Thyroid gland (tissue), 4 donors: ENCODE results near the gene IBSP. TPM values are rescaled to one million over a fixed set of nuclear protein-coding genes. Genes with fewer than 3 reads are reported as not detected.

Experiments
- DNase-seq, 2 donors: peaks; one replicate each; pipeline ENCODE4 v3.0.0-alpha.2; 2019
- H3K27ac ChIP-seq, 3 donors: fragments of 200-600 bp; sonication (generic); 1 replicate in 2 of 3; 2 replicates in 1 of 3; pipeline ENCODE4 v1.5.1; 2016 to 2019; ENCODE audit warnings: mild to moderate bottlenecking in 1 of 3, moderate library complexity in 1 of 3
- H3K27me3 ChIP-seq: fragments of 200-600 bp; sonication (generic); one replicate; pipeline ENCODE4 v1.5.1; 2019
- H3K36me3 ChIP-seq, 2 donors: fragments of 200-600 bp; sonication (generic); one replicate each; pipeline ENCODE4 v1.5.1; 2016 to 2019
- H3K4me1 ChIP-seq, 2 donors: fragments of 200-600 bp; sonication (generic); one replicate each; pipeline ENCODE4 v1.5.1; 2017 to 2019
- H3K4me3 ChIP-seq, 3 donors: fragments of 200-600 bp; sonication (generic); replicated peaks in 1 of 3; 1 replicate in 2 of 3; 2 replicates in 1 of 3; pipeline ENCODE4 v1.5.1; 2016; ENCODE audit warnings: mild to moderate bottlenecking in 1 of 3
- H3K9me3 ChIP-seq: fragments of 200-600 bp; sonication (generic); one replicate; pipeline ENCODE4 v1.5.1; 2017
- CTCF ChIP-seq, 6 experiments: fragments of 200-600 bp in 3 of 6; fragments of 450-650 bp in 3 of 6; sonication (generic) in 3 of 6; IDR thresholded peaks; one replicate each; pipeline ENCODE4 v1.5.1; 2016 to 2019; ENCODE audit warnings: antibody characterized with exemption in 6 of 6, mild to moderate bottlenecking in 2 of 6, inconsistent platforms in 1 of 6, moderate library complexity in 1 of 6
- POLR2A ChIP-seq, 2 donors: fragments of 450-650 bp; IDR thresholded peaks; one replicate each; pipeline ENCODE4 v1.6.1; 2017; ENCODE audit warnings: antibody characterized with exemption in 2 of 2, mild to moderate bottlenecking in 2 of 2, moderate library complexity in 1 of 2
- WGBS, 2 donors: methylation state at CpG; one replicate each; pipeline ENCODE4 v1.1.5; 2017; 5-methylcytosine and 5-hydroxymethylcytosine counted together
- intact Hi-C: fragments of 100-400 bp; cut with DNase I; formaldehyde crosslinking; loops from one replicate; pipeline ENCODE4 v1.15.1; 2023
- total RNA-seq, 4 donors: library from RNA; depleted of rRNA; stranded (reverse); fragments of >200 nt; gene quantifications; one replicate each; pipeline ENCODE4 v1.2.3, GENCODE V29; 2016

IBSP gene, protein sequence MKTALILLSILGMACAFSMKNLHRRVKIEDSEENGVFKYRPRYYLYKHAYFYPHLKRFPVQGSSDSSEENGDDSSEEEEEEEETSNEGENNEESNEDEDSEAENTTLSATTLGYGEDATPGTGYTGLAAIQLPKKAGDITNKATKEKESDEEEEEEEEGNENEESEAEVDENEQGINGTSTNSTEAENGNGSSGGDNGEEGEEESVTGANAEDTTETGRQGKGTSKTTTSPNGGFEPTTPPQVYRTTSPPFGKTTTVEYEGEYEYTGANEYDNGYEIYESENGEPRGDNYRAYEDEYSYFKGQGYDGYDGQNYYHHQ
- not detected for total RNA-seq

DNA sequence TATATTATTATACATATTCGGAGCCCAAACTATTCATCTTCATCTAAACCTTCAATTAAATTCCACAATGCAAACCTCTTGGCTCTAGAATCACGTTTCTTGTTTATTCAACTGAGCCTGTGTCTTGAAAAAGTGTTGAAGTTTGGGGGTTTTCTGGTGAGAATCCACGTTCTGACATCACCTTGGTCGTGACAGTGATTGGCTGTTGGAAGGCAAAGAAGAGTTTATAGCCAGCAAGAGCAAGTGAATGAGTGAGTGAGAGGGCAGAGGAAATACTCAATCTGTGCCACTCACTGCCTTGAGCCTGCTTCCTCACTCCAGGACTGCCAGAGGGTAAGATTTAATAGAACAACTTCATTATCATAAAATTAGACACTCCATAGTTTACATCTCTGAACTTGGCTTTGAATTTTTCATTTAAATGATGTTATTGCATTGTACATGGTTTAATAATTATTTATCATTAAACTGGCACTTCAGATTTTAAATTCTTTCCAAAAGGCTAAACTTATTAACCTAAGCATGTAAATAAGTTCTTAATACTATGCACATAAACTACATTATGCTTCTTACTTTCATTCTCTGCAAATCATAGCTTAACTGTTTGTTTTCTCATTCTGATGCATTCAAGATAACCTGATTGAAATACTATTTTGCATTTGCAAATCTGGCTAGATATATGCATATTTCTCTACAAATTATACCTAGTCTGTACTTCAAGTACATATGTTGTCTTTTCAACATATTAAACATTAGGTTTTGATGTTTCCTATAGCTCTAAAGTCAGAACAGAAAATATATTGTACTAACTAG lies at the start of gene IBSP:
IBSP (plus strand) TSS at position 254 of the 813 bp plus-strand sequence. CDS start 2,808 bp downstream, outside the sequence.
- no peak for TF ChIP-seq POLR2A (IDR thresholded peaks at IDR 0.05)
- no peak for TF ChIP-seq CTCF (IDR thresholded peaks at IDR 0.05)
- intact Hi-C loops, result no loop called here
- H3K36me3 ChIP-seq, result no peaks in the 10 kb centered on the region

GRCh38 chr4:87749883-87750282 lies 49.5 kb upstream of the IBSP start:
- Histone ChIP-seq H3K9me3 (no peaks in the 10 kb centered on the region), H3K27me3 (no peaks in the 10 kb centered on the region), H3K36me3 (no peaks in the 10 kb centered on the region), H3K27ac (no peak overlapping the region), H3K4me1 (no peaks in the 10 kb centered on the region), H3K4me3 (no peak overlapping the region)
- 68 to 73% methylated on average over 2 of the region's 2 CpGs for WGBS, 2 donors
- DNase-seq, result no peak
- TF ChIP-seq CTCF (IDR thresholded peaks at IDR 0.05) (no peak), POLR2A (IDR thresholded peaks at IDR 0.05) (no peak)
- intact Hi-C loops, result no loop called here

More for the DNA sequence above, at the start of gene IBSP:
- DNase-seq, result no peak
- Histone ChIP-seq H3K9me3 (no peaks in the 10 kb centered on the region), H3K27ac (no peak within 1 kb of the TSS), H3K4me3 (no peak within 1 kb of the TSS), H3K27me3 (no peaks in the 10 kb centered on the region), H3K4me1 (no peaks in the 10 kb centered on the region)
- 49 to 59% methylated on average over 4 of the region's 4 CpGs for WGBS, 2 donors

DNA sequence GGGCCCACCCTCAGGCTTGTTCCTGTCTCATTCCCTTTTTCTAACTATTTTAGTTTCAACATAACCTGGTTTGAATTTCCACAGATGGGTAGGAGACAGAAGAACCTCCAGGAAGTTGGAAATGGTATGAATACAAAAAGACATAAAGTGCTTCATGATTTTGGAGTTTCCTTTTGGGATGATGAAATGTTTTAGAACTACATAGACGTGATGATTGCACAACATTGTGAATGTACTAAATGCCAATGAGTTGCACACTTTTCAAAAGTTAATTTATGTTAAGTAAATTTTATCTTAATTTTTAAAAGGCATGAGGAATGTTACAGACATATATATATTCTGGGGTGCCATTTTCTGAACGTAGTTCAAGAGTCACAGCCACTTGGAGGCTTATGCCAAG lies 41.1 kb upstream of the IBSP start:
- no peak overlapping the region for H3K27ac ChIP-seq
- WGBS, 2 donors, result 68 to 69% methylated on average over 2 of the region's 2 CpGs
- no peaks in the 10 kb centered on the region for H3K4me1 ChIP-seq
- H3K9me3 ChIP-seq, result no peaks in the 10 kb centered on the region
- DNase-seq, result no peak
- H3K27me3 ChIP-seq, result no peaks in the 10 kb centered on the region
- no peak overlapping the region for H3K4me3 ChIP-seq
- intact Hi-C loops, result no loop called here
- TF ChIP-seq POLR2A (IDR thresholded peaks at IDR 0.05), result no peak
- TF ChIP-seq CTCF (IDR thresholded peaks at IDR 0.05), result no peak
- H3K36me3 ChIP-seq, result no peaks in the 10 kb centered on the region

GRCh38 chr4:87762311-87762710 lies 37.0 kb upstream of the IBSP start:
- Histone ChIP-seq H3K4me3 (no peak overlapping the region), H3K9me3 (no peaks in the 10 kb centered on the region), H3K36me3 (no peaks in the 10 kb centered on the region), H3K27ac (no peak overlapping the region), H3K27me3 (no peaks in the 10 kb centered on the region), H3K4me1 (no peaks in the 10 kb centered on the region)
- no peak for TF ChIP-seq POLR2A (IDR thresholded peaks at IDR 0.05)
- TF ChIP-seq CTCF (IDR thresholded peaks at IDR 0.05), result no peak
- 92 to 93% methylated on average over 3 of the region's 3 CpGs for WGBS, 2 donors
- intact Hi-C loops, result no loop called here
- no peak for DNase-seq

- 87 to 92% methylated on average over 2 of the region's 2 CpGs for WGBS, 2 donors
Measured at GRCh38 chr4:87781569-87781968, 17.8 kb upstream of the IBSP start.

More at GRCh38 chr4:87781569-87781968, 17.8 kb upstream of the IBSP start:
- no peak for DNase-seq
- TF ChIP-seq CTCF (IDR thresholded peaks at IDR 0.05) (no peak), POLR2A (IDR thresholded peaks at IDR 0.05) (no peak)
- H3K36me3 ChIP-seq, result no peaks in the 10 kb centered on the region
- intact Hi-C loops, result no loop called here
- no peaks in the 10 kb centered on the region for H3K4me1 ChIP-seq
- H3K27me3 ChIP-seq, result no peaks in the 10 kb centered on the region
- no peak overlapping the region for H3K27ac ChIP-seq
- no peaks in the 10 kb centered on the region for H3K9me3 ChIP-seq
- H3K4me3 ChIP-seq, result no peak overlapping the region
